WTC11 (cell line): ENCODE data around the gene SMYD3. TPM values are rescaled to one million over a fixed set of nuclear protein-coding genes. Genes with fewer than 3 reads are reported as not detected.
A peak's percentile ranks its signal among the peaks of the same experiment; 100 is the strongest.

ENCODE experiments used
- ATAC-seq: fragments of 200-7000 bp; cut with Tn5 transposase; 2 replicates; pipeline ENCODE4 v1.10.0; 2021; ENCODE audit warnings: mild to moderate bottlenecking, moderate library complexity
- CTCF ChIA-PET: fragments of 300-600 bp; sonication (Branson Sonifier 250); formaldehyde crosslinking; loops from one replicate; lab custom pipeline; 2021; ENCODE audit warnings: antibody characterized with exemption; lab: Charles Lee
- POLR2A ChIA-PET: fragments of 350-600 bp; sonication (Branson Sonifier 250); formaldehyde crosslinking; loops from one replicate; lab custom pipeline; 2021; ENCODE audit warnings: antibody characterized with exemption; lab: Charles Lee
- DNase-seq: peaks from one replicate; pipeline ENCODE4 v3.0.0; 2021; ENCODE audit warnings: low spot score
- H3K27ac Mint-ChIP-seq: 2 replicates; pipeline ENCODE4 v1.8.0; 2021; ENCODE audit warnings: mixed read lengths
- H3K27me3 Mint-ChIP-seq: 2 replicates; pipeline ENCODE4 v1.8.0; 2021; ENCODE audit warnings: low read depth, mild to moderate bottlenecking, moderate library complexity, mixed read lengths
- H3K36me3 Mint-ChIP-seq: 2 replicates; pipeline ENCODE4 v1.8.0; 2021; ENCODE audit warnings: mixed read lengths
- H3K4me1 Mint-ChIP-seq: 2 replicates; pipeline ENCODE4 v1.8.0; 2022; ENCODE audit warnings: mixed read lengths
- H3K4me3 Mint-ChIP-seq: 2 replicates; pipeline ENCODE4 v1.8.0; 2021; ENCODE audit warnings: mild to moderate bottlenecking, moderate library complexity, mixed read lengths
- H3K9me3 Mint-ChIP-seq: 2 replicates; pipeline ENCODE4 v1.8.0; 2021; ENCODE audit warnings: mixed read lengths
- ATF1 ChIP-seq: sonication (generic); formaldehyde crosslinking; IDR thresholded peaks from 2 replicates; pipeline ENCODE4 v1.8.1; 2023; ENCODE audit warnings: mild to moderate bottlenecking, moderate library complexity, missing genetic modification reagents
- CREB1 ChIP-seq: sonication (generic); formaldehyde crosslinking; IDR thresholded peaks from 2 replicates; pipeline ENCODE4 v1.8.0; 2023; ENCODE audit warnings: mild to moderate bottlenecking, missing genetic modification reagents
- CREM ChIP-seq: sonication (generic); formaldehyde crosslinking; IDR thresholded peaks from 2 replicates; pipeline ENCODE4 v1.8.1; 2022; ENCODE audit warnings: mild to moderate bottlenecking, missing genetic modification reagents, moderate library complexity
- ELF4 ChIP-seq: sonication (generic); formaldehyde crosslinking; IDR thresholded peaks from 2 replicates; pipeline ENCODE4 v1.8.1; 2022; ENCODE audit warnings: low read depth, mild to moderate bottlenecking, moderate library complexity, missing genetic modification reagents
- ESRRA ChIP-seq: sonication (generic); formaldehyde crosslinking; IDR thresholded peaks from 2 replicates; pipeline ENCODE4 v1.8.1; 2022; ENCODE audit warnings: mild to moderate bottlenecking, missing genetic modification reagents, borderline replicate concordance
- ETV6 ChIP-seq: sonication (generic); formaldehyde crosslinking; IDR thresholded peaks from 2 replicates; pipeline ENCODE4 v1.8.1; 2022; ENCODE audit warnings: mild to moderate bottlenecking, missing genetic modification reagents
- FOXJ3 ChIP-seq: sonication (generic); formaldehyde crosslinking; IDR thresholded peaks from 2 replicates; pipeline ENCODE4 v1.9.0; 2021; ENCODE audit warnings: missing genetic modification reagents, mild to moderate bottlenecking, borderline replicate concordance
- FOXP1 ChIP-seq: sonication (generic); formaldehyde crosslinking; IDR thresholded peaks from 2 replicates; pipeline ENCODE4 v1.8.0; 2022; ENCODE audit warnings: missing genetic modification reagents, mild to moderate bottlenecking, moderate library complexity, borderline replicate concordance
- GABPB1 ChIP-seq: sonication (generic); formaldehyde crosslinking; IDR thresholded peaks from 2 replicates; pipeline ENCODE4 v1.8.1; 2023; ENCODE audit warnings: mild to moderate bottlenecking, missing genetic modification reagents
- HMGA2 ChIP-seq: fragments of 250-450 bp; sonication (Bioruptor Pico); IDR thresholded peaks from 2 replicates; pipeline ENCODE4 v1.4.0; 2021; ENCODE audit warnings: mild to moderate bottlenecking, moderate library complexity
- KAT7 ChIP-seq: sonication (generic); formaldehyde crosslinking; IDR thresholded peaks from 2 replicates; pipeline ENCODE4 v1.8.1; 2023; ENCODE audit warnings: missing genetic modification reagents, mild to moderate bottlenecking, borderline replicate concordance
- NFATC4 ChIP-seq: fragments of 250-450 bp; sonication (Bioruptor Pico); IDR thresholded peaks from 2 replicates; pipeline ENCODE4 v1.9.0; 2021; ENCODE audit warnings: mild to moderate bottlenecking
- PRRX2 ChIP-seq: fragments of 250-450 bp; sonication (Bioruptor Pico); IDR thresholded peaks from 2 replicates; pipeline ENCODE4 v1.8.0; 2021; ENCODE audit warnings: mild to moderate bottlenecking
- SMAD3 ChIP-seq: sonication (generic); formaldehyde crosslinking; IDR thresholded peaks from 2 replicates; pipeline ENCODE4 v1.8.0; 2022; ENCODE audit warnings: missing genetic modification reagents, mild to moderate bottlenecking, borderline replicate concordance
- SOX15 ChIP-seq: fragments of 250-450 bp; sonication (Bioruptor Pico); IDR thresholded peaks from 2 replicates; pipeline ENCODE4 v1.9.0; 2021; ENCODE audit warnings: mild to moderate bottlenecking
- SP1 ChIP-seq: sonication (generic); formaldehyde crosslinking; conservative IDR thresholded peaks from 2 replicates; pipeline ENCODE4 v1.8.1; 2022; ENCODE audit warnings: missing genetic modification reagents
- TP53 ChIP-seq: sonication (generic); formaldehyde crosslinking; IDR thresholded peaks from 2 replicates; pipeline ENCODE4 v1.8.1; 2023; ENCODE audit warnings: mild to moderate bottlenecking, missing genetic modification reagents
- ZNF232 ChIP-seq: sonication (generic); formaldehyde crosslinking; IDR thresholded peaks from 2 replicates; pipeline ENCODE4 v1.8.0; 2022; ENCODE audit warnings: mild to moderate bottlenecking, missing genetic modification reagents
- ZNF263 ChIP-seq: sonication (generic); formaldehyde crosslinking; IDR thresholded peaks from 2 replicates; pipeline ENCODE4 v1.8.1; 2022; ENCODE audit warnings: low read depth, mild to moderate bottlenecking, moderate library complexity, missing genetic modification reagents
- ZNF671 ChIP-seq: fragments of 250-450 bp; sonication (Bioruptor Pico); IDR thresholded peaks from 2 replicates; pipeline ENCODE4 v1.8.0; 2021; ENCODE audit warnings: mild to moderate bottlenecking
- total RNA-seq: library from RNA; stranded (reverse); gene quantifications from 3 replicates; pipeline ENCODE4 v1.2.3, GENCODE V29; 2021
- TF ChIP-seq, protein P1 (sequence below): fragments of 200-600 bp; IDR thresholded peaks from 2 replicates; pipeline ENCODE4 v1.8.0; 2022; ENCODE audit warnings: antibody characterized with exemption
- TF ChIP-seq, protein P2 (sequence below): sonication (generic); formaldehyde crosslinking; IDR thresholded peaks from 2 replicates; pipeline ENCODE4 v1.8.1; 2023; ENCODE audit warnings: mild to moderate bottlenecking, missing genetic modification reagents
- TF ChIP-seq, protein P3 (sequence below): fragments of 250-450 bp; sonication (Bioruptor Pico); IDR thresholded peaks from 2 replicates; pipeline ENCODE4 v1.9.0; 2021; ENCODE audit warnings: mild to moderate bottlenecking
- TF ChIP-seq, protein P4 (sequence below): sonication (generic); formaldehyde crosslinking; IDR thresholded peaks from 2 replicates; pipeline ENCODE4 v1.8.0; 2022; ENCODE audit warnings: mild to moderate bottlenecking, missing genetic modification reagents
- TF ChIP-seq, protein P5 (sequence below): sonication (generic); formaldehyde crosslinking; IDR thresholded peaks from 2 replicates; pipeline ENCODE4 v1.8.0; 2023; ENCODE audit warnings: missing genetic modification reagents, mild to moderate bottlenecking, borderline replicate concordance

The SMYD3 gene
- total RNA-seq, 1 experiment from 2014 or later, result 21.4 TPM

DNA sequence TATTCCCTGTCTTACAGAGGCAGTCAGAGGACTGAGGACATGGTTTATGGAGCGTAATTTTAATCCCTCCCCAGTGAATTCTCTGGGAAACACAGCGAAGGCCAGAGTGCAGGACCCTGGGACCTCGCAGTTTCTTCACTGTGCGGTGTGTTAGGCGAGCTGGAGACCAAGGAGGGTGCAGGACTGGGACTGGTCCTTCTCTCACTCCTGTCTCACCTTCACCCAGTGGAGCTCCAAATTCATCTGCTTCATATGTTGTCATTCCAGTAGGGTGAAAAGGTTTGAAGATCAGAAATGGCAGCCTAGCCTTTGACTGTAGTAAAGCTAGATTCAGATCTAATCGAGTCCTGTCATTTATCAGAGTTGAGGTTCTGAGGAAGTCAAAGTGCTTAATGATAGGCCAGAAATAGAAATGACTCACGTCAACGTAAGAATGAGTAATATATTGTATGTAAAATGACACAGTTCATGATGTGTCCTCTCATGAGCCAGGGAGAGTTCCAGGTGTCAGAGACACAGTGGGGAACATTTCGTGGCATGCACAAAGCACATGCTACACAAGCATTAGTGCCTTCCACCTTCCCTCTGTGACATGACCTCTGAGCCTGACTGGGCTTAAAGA, 647.5 kb downstream of the SMYD3 start (continued):
- TF ChIP-seq, protein P1, sequence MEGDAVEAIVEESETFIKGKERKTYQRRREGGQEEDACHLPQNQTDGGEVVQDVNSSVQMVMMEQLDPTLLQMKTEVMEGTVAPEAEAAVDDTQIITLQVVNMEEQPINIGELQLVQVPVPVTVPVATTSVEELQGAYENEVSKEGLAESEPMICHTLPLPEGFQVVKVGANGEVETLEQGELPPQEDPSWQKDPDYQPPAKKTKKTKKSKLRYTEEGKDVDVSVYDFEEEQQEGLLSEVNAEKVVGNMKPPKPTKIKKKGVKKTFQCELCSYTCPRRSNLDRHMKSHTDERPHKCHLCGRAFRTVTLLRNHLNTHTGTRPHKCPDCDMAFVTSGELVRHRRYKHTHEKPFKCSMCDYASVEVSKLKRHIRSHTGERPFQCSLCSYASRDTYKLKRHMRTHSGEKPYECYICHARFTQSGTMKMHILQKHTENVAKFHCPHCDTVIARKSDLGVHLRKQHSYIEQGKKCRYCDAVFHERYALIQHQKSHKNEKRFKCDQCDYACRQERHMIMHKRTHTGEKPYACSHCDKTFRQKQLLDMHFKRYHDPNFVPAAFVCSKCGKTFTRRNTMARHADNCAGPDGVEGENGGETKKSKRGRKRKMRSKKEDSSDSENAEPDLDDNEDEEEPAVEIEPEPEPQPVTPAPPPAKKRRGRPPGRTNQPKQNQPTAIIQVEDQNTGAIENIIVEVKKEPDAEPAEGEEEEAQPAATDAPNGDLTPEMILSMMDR, result no peak
- TF ChIP-seq CREM, result no peak
- TF ChIP-seq, protein P2, sequence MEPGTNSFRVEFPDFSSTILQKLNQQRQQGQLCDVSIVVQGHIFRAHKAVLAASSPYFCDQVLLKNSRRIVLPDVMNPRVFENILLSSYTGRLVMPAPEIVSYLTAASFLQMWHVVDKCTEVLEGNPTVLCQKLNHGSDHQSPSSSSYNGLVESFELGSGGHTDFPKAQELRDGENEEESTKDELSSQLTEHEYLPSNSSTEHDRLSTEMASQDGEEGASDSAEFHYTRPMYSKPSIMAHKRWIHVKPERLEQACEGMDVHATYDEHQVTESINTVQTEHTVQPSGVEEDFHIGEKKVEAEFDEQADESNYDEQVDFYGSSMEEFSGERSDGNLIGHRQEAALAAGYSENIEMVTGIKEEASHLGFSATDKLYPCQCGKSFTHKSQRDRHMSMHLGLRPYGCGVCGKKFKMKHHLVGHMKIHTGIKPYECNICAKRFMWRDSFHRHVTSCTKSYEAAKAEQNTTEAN (CRISPR knock-in tag), result no peak
- no peak for TF ChIP-seq HMGA2 (CRISPR knock-in tag)
- no peak for TF ChIP-seq ETV6
- TF ChIP-seq CREB1 (CRISPR knock-in tag), result no peak
- TF ChIP-seq, protein P3, sequence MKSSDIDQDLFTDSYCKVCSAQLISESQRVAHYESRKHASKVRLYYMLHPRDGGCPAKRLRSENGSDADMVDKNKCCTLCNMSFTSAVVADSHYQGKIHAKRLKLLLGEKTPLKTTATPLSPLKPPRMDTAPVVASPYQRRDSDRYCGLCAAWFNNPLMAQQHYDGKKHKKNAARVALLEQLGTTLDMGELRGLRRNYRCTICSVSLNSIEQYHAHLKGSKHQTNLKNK, result no peak
- TF ChIP-seq SP1 (CRISPR knock-in tag), result no peak

DNA sequence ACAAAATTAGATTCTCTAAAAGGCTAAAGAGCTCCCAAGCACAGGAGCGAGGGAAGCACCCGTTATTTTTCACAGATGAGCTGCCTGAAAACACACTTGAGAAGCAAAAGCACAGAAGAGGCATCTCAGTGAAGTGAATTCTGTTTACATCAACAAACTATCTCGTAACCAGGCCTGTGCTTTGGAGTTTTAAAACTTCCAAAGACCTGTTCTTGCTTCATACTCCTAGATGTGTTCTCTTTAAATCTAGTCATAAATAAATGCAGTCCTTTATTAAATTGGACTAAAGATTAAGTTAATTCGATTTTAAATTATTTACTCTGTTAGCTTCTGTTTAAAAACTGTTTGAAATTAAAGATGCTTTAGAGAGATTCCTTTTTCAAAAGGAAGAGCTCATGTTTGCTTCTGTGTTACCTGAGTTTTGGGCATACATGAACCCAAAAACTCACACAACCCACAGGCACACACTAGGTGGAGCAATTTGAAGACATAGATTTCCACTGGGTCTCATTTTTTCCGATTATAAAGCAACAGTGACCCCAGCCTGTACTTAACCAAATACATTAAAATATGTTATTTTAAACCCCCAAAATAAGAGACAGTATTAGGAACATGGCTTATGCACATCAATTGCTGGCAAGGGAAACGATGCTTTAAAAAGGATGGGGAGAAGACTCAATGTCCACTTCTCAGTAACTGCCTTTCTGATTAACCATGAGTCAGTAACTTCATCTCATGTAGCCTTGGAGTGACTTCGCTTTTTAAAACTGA, 648.2 kb downstream of the SMYD3 start:
- Mint-ChIP-seq H3K9me3 (0 out of 2 replicates have a peak, but pooled peaks cover 2% of the 10 kb centered on the region), H3K27ac (no peak overlapping the region), H3K4me3 (no peak overlapping the region), H3K36me3 (no peaks in the 10 kb centered on the region; the same call in 1 of the 2 replicates), H3K27me3 (no peaks in the 10 kb centered on the region), H3K4me1 (peaks cover 25% of the 10 kb centered on the region)
- TF ChIP-seq SMAD3 (CRISPR knock-in tag), result no peak
- TF ChIP-seq FOXP1, result no peak
- no peak for TF ChIP-seq CREB1 (CRISPR knock-in tag)
- no peak for TF ChIP-seq TP53 (CRISPR knock-in tag)
- no peak for TF ChIP-seq ESRRA
- TF ChIP-seq FOXJ3 (CRISPR knock-in tag), result no peak
- no peak for TF ChIP-seq ELF4 (CRISPR knock-in tag)
- TF ChIP-seq ZNF263 (CRISPR knock-in tag), result no peak
- no peak for TF ChIP-seq ZNF232
- DNase-seq, result no peak
- ATAC-seq, result no peak
- ChIA-PET POLR2A (no interaction called here), CTCF (interaction anchor here (0.9 to 1.9 kb wide), 7 partner anchors 10 to 706 kb away, joined by 3 to 15 read pairs (median 5); no protein-coding TSS in a partner anchor)

DNA sequence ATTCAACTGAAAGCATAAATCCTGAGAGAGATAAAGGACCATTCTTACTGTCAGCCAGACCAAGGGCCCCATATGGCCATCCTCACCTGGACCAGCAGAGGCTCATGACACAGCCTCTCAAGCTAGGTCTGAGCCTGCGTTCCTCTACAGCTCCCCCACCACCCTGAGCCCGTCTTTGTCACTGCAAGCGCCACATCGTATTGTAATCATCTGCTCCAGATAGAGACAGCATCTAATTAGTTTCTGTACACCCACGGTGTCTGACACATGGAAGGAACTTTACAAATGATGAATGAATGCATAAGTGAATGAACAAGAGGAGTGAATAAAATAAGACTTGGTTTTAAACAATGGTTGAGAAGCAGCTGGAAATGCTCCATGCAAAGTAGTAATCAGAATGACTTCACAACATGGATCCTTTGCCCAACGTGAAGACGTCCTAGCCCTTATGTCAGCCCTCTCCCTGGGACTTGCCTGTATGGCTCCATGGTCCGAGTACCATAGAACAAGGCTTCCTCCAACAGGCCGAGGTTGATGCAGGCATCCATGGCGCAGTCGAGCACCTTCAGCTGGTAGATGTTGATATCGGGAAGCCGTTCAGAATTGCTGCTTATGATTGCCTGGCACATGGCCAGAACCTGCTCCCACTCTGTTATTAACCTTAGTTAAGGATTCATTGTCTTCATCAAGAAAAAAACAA, 648.9 kb downstream of the SMYD3 start:
- H3K27ac Mint-ChIP-seq, result no peak overlapping the region
- H3K4me3 Mint-ChIP-seq, result no peak overlapping the region

More for the DNA sequence above, 648.9 kb downstream of the SMYD3 start:
- no peaks in the 10 kb centered on the region; the same call in 1 of the 2 replicates for H3K36me3 Mint-ChIP-seq
- H3K4me1 Mint-ChIP-seq, result peaks cover 25% of the 10 kb centered on the region
- ChIA-PET CTCF (interaction anchor here (0.9 to 1.9 kb wide), 7 partner anchors 11 to 705 kb away, joined by 4 to 15 read pairs (median 5); no protein-coding TSS in a partner anchor), POLR2A (no interaction called here)
- DNase-seq, result no peak
- TF ChIP-seq PRRX2 (CRISPR knock-in tag) (no peak), ATF1 (CRISPR knock-in tag) (no peak), SP1 (CRISPR knock-in tag) (no peak), ZNF671 (no peak), GABPB1 (CRISPR knock-in tag) (no peak), NFATC4 (CRISPR knock-in tag) (no peak), SOX15 (CRISPR knock-in tag) (no peak), KAT7 (CRISPR knock-in tag) (no peak), ELF4 (CRISPR knock-in tag) (no peak)
- TF ChIP-seq, protein P4, sequence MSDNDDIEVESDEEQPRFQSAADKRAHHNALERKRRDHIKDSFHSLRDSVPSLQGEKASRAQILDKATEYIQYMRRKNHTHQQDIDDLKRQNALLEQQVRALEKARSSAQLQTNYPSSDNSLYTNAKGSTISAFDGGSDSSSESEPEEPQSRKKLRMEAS, result no peak
- TF ChIP-seq, protein P5, sequence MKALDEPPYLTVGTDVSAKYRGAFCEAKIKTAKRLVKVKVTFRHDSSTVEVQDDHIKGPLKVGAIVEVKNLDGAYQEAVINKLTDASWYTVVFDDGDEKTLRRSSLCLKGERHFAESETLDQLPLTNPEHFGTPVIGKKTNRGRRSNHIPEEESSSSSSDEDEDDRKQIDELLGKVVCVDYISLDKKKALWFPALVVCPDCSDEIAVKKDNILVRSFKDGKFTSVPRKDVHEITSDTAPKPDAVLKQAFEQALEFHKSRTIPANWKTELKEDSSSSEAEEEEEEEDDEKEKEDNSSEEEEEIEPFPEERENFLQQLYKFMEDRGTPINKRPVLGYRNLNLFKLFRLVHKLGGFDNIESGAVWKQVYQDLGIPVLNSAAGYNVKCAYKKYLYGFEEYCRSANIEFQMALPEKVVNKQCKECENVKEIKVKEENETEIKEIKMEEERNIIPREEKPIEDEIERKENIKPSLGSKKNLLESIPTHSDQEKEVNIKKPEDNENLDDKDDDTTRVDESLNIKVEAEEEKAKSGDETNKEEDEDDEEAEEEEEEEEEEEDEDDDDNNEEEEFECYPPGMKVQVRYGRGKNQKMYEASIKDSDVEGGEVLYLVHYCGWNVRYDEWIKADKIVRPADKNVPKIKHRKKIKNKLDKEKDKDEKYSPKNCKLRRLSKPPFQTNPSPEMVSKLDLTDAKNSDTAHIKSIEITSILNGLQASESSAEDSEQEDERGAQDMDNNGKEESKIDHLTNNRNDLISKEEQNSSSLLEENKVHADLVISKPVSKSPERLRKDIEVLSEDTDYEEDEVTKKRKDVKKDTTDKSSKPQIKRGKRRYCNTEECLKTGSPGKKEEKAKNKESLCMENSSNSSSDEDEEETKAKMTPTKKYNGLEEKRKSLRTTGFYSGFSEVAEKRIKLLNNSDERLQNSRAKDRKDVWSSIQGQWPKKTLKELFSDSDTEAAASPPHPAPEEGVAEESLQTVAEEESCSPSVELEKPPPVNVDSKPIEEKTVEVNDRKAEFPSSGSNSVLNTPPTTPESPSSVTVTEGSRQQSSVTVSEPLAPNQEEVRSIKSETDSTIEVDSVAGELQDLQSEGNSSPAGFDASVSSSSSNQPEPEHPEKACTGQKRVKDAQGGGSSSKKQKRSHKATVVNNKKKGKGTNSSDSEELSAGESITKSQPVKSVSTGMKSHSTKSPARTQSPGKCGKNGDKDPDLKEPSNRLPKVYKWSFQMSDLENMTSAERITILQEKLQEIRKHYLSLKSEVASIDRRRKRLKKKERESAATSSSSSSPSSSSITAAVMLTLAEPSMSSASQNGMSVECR (CRISPR knock-in tag), result no peak
- H3K9me3 Mint-ChIP-seq, result 0 out of 2 replicates have a peak, but pooled peaks cover 4% of the 10 kb centered on the region
- peak; percentile 32; the same call in 1 of the 2 replicates for ATAC-seq
- H3K27me3 Mint-ChIP-seq, result no peaks in the 10 kb centered on the region
